Measurements from ENCODE around the gene CMSS1. TPM values are rescaled to one million over a fixed set of nuclear protein-coding genes. Genes with fewer than 3 reads are reported as not detected.
A peak's percentile ranks its signal among the peaks of the same experiment; 100 is the strongest.
"Not testable (repeated sequence)": the region's sequence is repeated elsewhere in the genome, so short reads cannot be mapped to it uniquely, and the experiment has no call there.

Gene CMSS1
- total RNA-seq, 1 donor, result 27.8 TPM

GRCh38 chr3:99838755-99839154 is 21.1 kb downstream of the CMSS1 start:
- H3K4me3 ChIP-seq (ENCODE audit: low read depth, low read length), result no peak overlapping the region
- DNase-seq (ENCODE audit: low read depth), result no peak
- TF ChIP-seq CTCF (IDR thresholded peaks at IDR 0.05; ENCODE audit: insufficient read depth, low read length), result no peak

- DNase-seq (ENCODE audit: low read depth), result no peak
- no peak overlapping the region for H3K4me3 ChIP-seq (ENCODE audit: low read depth, low read length)
- TF ChIP-seq CTCF (IDR thresholded peaks at IDR 0.05; ENCODE audit: insufficient read depth, low read length), result no peak
Observed at GRCh38 chr3:99839613-99840012, 22.0 kb downstream of the CMSS1 start.

- H3K4me3 ChIP-seq (ENCODE audit: low read depth, low read length); DNase-seq (ENCODE audit: low read depth): not testable (repeated sequence)
Observed at GRCh38 chr3:99841949-99842348, 24.3 kb downstream of the CMSS1 start.

- H3K4me3 ChIP-seq (ENCODE audit: low read depth, low read length), result no peak overlapping the region
- TF ChIP-seq CTCF (IDR thresholded peaks at IDR 0.05; ENCODE audit: insufficient read depth, low read length), result peak; percentile 66
- DNase-seq (ENCODE audit: low read depth), result peak; percentile 81
Observed at GRCh38 chr3:99842826-99843589, 25.3 kb downstream of the CMSS1 start.

- no peak for TF ChIP-seq CTCF (IDR thresholded peaks at IDR 0.05; ENCODE audit: insufficient read depth, low read length)
- H3K4me3 ChIP-seq (ENCODE audit: low read depth, low read length), result no peak overlapping the region
Observed at GRCh38 chr3:99843590-99844258, 26.1 kb downstream of the CMSS1 start.

GRCh38 chr3:99845331-99845730 is 27.7 kb downstream of the CMSS1 start:
- DNase-seq (ENCODE audit: low read depth), result no peak
- no peak overlapping the region for H3K4me3 ChIP-seq (ENCODE audit: low read depth, low read length)
- TF ChIP-seq CTCF (IDR thresholded peaks at IDR 0.05; ENCODE audit: insufficient read depth, low read length), result no peak

More at GRCh38 chr3:99843590-99844258, 26.1 kb downstream of the CMSS1 start:
- peak; percentile 44 for DNase-seq (ENCODE audit: low read depth)

GRCh38 chr3:99845999-99846398 is 28.3 kb downstream of the CMSS1 start:
- DNase-seq (ENCODE audit: low read depth), result no peak
- TF ChIP-seq CTCF (IDR thresholded peaks at IDR 0.05; ENCODE audit: insufficient read depth, low read length), result no peak
- no peak overlapping the region for H3K4me3 ChIP-seq (ENCODE audit: low read depth, low read length)
